GM18951 (cell line): ENCODE results near the gene ENDOU.

Experiments used
- POLR2A ChIP-seq: IDR thresholded peaks from 4 replicates; pipeline ENCODE4 v1.6.1; 2011; ENCODE audit warnings: mild to moderate bottlenecking; ENCODE audit not compliant: insufficient read length, insufficient read depth; ENCODE audit errors: extremely low read depth
- in situ Hi-C: fragments of 300-500 bp; cut with MboI; formaldehyde crosslinking; loops from one replicate; pipeline ENCODE4 v1.12.0; 2022; ENCODE audit warnings: low sequenced_read_pairs, mixed read lengths, inconsistent platforms; ENCODE audit not compliant: unreplicated experiment

Gene ENDOU

GRCh38 chr12:47753021-47754001, 28.0 kb upstream of the ENDOU start:
- TF ChIP-seq POLR2A = no peak
- in situ Hi-C loops = no loop called here

GRCh38 chr12:47752552-47752951, 27.3 kb upstream of the ENDOU start:
- in situ Hi-C loops = no loop called here
- no peak for TF ChIP-seq POLR2A

- no peak for TF ChIP-seq POLR2A
- in situ Hi-C loops = no loop called here
Observed at GRCh38 chr12:47752121-47752520, 26.8 kb upstream of the ENDOU start.

- TF ChIP-seq POLR2A = no peak
- in situ Hi-C loops = no loop called here
Observed at GRCh38 chr12:47751561-47751960, 26.3 kb upstream of the ENDOU start.

GRCh38 chr12:47750916-47751470, 25.7 kb upstream of the ENDOU start:
- TF ChIP-seq POLR2A = no peak
- in situ Hi-C loops = no loop called here

GRCh38 chr12:47750229-47750798, 25.0 kb upstream of the ENDOU start:
- TF ChIP-seq POLR2A = no peak
- in situ Hi-C loops = no loop called here

GRCh38 chr12:47748899-47749298, 23.6 kb upstream of the ENDOU start:
- no peak for TF ChIP-seq POLR2A
- in situ Hi-C loops = no loop called here

GRCh38 chr12:47748507-47748828, 23.2 kb upstream of the ENDOU start:
- in situ Hi-C loops = no loop called here
- no peak for TF ChIP-seq POLR2A

- in situ Hi-C loops = no loop called here
- no peak for TF ChIP-seq POLR2A
Observed at GRCh38 chr12:47747596-47748506, 22.6 kb upstream of the ENDOU start.

GRCh38 chr12:47747126-47747525, 21.8 kb upstream of the ENDOU start:
- in situ Hi-C loops = no loop called here
- no peak for TF ChIP-seq POLR2A

- no peak for TF ChIP-seq POLR2A
- in situ Hi-C loops = no loop called here
Observed at GRCh38 chr12:47746523-47746922, 21.2 kb upstream of the ENDOU start.

GRCh38 chr12:47746073-47746472, 20.8 kb upstream of the ENDOU start:
- in situ Hi-C loops = no loop called here
- no peak for TF ChIP-seq POLR2A

GRCh38 chr12:47745485-47746041, 20.3 kb upstream of the ENDOU start:
- in situ Hi-C loops = no loop called here
- no peak for TF ChIP-seq POLR2A

- in situ Hi-C loops = no loop called here
- no peak for TF ChIP-seq POLR2A
Observed at GRCh38 chr12:47744778-47745436, 19.6 kb upstream of the ENDOU start.
